T-helper 1 cell (primary cell): ENCODE data around the gene SEC14L5.

ENCODE experiments used
- DNase-seq, 5 donors: peaks; one replicate each; pipeline ENCODE4 v3.0.0-alpha.2; 2012 to 2020

The SEC14L5 gene

DNA sequence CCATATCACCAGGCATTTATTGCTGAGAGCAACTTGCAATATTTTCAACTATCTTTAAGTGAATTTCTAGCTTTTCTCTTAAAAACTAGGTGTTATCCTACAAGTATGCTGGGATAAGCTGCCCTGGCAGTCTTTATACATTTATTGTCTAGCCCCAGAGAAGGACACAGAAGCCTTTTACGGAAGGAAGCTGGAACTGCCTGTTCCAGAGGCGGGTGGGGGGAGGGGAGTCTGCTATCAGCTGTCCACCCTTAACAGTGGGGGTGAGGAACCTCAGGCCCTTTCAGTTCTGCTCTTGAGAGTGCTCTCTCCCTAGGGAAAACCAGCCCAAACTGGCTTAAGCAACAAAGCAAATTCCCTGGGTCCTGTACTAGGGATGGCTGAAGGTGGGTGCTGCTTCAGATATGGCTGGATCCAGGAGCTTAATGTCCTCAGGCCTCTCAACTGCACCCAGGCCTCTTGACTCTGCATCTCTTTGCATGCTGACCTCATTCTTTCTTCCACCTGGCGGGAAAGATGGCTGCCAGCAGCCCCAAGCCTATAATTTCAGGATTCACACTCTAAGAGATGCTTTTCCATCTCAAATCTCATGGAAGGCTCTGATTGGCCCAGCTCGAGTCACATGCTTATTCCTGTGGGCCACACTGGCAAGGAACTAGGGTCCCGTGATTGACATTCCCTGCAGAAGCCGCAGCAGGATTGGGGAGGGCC, 59.0 kb downstream of the SEC14L5 start:
- DNase-seq: no peak

DNA sequence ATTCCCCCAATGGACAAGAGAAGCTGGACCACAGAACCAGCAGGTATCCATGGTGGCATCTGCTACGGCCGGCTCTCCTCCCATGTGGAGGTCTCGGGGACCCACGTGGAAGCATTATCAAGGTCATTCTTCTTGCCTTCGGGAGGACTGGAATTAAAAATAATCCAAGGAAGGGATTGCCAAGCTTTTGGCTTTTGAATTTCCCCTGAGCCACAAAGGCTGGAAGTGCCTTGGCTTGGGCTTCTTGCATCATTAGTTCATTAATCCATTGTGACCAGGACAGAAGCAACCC, 59.5 kb downstream of the SEC14L5 start:
- no peak for DNase-seq

DNA sequence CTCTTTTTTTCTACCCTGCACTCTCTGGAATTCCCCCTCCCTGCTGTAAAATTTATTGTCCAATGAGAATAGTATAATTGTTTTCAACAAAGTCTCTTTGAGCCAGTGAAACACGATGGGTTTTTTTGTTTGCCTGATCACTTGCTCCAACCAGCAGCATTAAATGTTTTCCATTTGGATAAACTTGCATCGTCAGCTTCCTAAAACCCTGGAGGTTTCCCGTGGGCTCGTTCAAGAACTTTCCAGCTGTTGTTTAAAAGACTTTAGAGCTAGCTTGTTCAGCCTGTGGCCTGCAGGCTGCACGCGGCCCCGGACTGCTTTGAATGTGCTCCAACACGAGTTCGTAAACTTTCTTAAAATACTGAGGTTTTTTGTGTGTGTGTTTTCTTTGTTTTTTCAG, 60.7 kb downstream of the SEC14L5 start:
- no peak for DNase-seq

GRCh38 chr16:5019775-5020174, 61.6 kb downstream of the SEC14L5 start:
- no peak for DNase-seq

DNA sequence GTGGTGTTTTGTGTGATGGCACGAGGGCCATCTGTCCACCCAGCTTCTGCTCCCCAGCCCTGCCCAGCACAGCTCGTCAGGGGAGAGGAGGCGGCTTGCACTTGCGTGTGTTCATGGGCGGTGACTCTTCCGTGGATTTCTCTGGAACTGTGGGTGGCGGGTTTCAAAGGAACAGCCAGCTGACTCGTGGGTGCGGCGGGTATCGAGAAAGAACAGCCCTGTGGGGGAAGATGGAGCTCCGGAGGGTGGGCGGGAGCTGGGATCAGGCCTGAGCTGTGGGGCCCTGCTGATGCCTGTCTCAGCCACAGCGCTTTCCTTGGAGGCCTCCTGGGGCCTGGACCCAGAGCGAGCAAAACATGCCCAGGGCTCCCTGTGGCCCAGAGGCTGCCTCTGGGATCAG, 62.4 kb downstream of the SEC14L5 start:
- DNase-seq: no peak

GRCh38 chr16:5022521-5022920, 64.4 kb downstream of the SEC14L5 start:
- no peak for DNase-seq

- DNase-seq: no peak
Measured at GRCh38 chr16:5024632-5025031, 66.5 kb downstream of the SEC14L5 start.

GRCh38 chr16:5025171-5025632, 67.1 kb downstream of the SEC14L5 start:
- no peak for DNase-seq

DNA sequence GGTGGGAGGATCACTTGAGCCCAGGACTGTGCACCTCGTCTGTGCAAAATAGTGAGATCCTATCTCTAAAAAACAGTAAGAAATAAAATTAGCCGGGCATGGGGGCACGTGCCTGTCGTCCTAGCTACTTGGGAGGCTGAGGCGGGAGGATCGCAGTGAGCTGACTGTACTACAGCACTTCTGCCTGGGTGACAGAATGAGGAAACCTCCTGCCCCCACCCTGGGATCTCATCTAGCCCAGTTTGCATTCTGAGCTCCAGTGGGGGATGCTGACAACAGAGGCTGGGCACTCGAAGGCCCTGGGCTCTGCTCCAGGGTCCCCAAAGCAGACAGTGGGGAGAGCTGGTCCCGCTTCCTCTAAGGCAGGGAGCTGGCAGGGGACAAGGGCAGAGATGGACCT, 68.5 kb downstream of the SEC14L5 start:
- DNase-seq: no peak

- DNase-seq: no peak
Measured at GRCh38 chr16:5027086-5027485, 69.0 kb downstream of the SEC14L5 start.

DNA sequence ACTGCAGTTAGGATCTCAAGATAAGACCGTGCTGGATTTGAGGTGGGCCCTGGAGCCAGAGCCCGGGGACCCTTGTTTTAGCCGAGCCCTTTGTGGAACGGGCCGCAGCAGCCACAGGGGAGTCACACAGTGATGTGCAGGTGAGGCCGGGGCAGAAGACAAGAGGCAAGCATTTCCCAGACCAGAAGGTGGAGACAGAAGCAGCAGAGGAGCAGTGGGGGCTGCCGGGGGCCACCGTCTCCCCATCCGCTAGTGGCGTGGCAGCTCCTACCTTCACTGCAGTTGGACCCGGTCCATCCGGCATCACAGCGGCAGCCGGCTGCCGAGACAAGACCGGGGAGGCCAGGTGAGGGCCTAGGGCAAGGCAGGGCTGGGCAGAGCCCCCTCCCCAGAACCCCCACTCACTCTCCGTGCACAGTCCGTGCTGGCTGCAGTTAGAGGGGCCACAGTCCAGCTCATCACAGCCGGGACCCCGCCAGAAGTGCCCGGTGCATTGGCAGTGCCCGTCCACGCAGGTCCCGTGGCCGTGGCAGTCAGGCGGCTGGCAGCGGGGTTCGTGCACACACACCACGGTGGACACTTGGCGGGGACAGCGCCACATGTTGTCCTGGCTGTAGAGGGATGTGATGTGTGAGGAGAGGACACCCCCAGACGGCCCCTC, 69.6 kb downstream of the SEC14L5 start:
- DNase-seq: no peak

GRCh38 chr16:5028950-5029475, 70.9 kb downstream of the SEC14L5 start:
- DNase-seq: no peak

- DNase-seq: no peak
Measured at GRCh38 chr16:5030251-5030870, 72.2 kb downstream of the SEC14L5 start.

DNA sequence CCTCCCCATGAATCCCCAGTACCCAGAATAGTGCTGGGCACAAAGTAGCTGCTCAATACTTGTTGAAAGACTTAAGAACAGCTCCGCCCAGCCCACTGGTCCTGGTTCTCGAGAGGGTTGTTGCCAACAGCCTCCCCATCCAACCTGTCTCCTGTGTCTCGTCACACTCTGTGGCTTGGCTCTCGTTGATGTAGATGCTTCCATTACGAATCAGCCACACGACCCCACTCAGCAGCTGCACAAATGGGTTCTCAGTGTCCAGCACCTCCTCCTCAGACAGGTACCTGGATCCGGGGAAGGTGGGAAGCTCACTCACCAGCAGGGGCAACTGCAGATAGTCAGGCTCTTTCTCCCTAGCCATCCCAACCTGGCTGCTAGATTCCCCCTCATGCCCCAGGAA, 73.5 kb downstream of the SEC14L5 start:
- DNase-seq: no peak

GRCh38 chr16:5032748-5033167, 74.6 kb downstream of the SEC14L5 start:
- no peak for DNase-seq

DNA sequence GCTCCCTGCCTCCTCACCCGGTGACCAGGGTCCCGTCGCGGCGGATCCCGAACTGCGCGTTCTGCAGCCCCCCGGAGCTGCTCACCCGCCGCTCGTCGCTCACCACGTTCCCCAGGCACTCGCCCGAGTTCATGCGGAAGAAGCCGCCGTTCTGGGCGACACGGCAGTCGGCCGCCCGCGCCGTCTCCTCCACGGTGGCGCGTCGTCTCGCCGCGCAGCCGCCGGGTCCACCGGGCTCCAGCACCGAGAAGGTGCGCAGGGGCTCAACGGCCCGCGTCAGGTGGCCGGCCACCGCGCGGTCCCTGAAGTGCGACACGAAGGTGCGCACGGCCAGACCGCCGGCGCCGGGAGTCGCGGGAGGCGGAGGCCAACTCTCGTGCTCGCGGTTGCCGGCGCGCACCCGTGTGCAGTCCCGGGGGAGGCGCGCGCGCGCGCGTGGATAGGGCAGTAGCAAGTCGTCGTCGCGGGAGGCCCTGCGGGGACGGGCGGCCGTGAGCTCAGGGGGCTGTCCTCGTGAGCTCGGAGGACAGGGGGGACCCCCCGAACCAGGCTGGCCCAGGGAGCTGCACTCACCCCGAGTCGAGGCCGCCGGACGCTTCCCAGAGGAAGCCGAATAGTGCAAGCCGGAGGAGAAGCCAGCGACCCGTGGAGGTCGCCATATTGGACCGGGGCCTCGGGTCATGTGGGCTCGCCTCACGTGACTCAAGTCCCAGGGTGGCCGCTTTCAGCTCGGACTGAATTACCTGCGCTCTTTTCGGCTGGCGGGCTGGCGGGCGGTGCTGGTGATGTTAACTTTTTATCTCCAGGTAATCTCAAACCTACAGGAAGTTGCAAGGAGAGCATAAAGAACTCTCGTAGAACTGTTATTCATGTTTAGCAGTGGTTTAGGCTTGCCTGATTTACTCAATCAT, 75.4 kb downstream of the SEC14L5 start, which contains the start of gene NAGPA:
TSS of gene NAGPA (minus strand) at position 680 of the 911 bp plus-strand sequence. CDS start at position 659, 21 bp downstream.
- DNase-seq: peak; percentile 67 to 83 (median 75)

DNA sequence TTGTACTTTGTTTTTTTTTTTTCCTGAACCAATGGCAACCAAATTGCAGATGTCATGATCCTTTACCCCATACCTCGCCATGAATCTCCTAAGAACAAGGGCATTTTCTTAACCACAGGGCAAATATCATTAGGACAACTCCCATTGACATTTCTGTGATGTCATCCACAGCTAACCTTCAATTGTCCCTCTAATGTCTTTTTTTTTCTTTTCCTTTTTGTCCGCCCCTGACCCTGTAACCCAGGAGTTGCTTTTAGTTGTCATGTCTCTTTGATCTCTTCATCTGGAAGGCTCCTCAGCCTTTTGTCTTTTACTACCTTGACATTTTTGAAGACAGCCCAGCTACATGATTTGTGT, 76.0 kb downstream of the SEC14L5 start:
- no peak for DNase-seq

DNA sequence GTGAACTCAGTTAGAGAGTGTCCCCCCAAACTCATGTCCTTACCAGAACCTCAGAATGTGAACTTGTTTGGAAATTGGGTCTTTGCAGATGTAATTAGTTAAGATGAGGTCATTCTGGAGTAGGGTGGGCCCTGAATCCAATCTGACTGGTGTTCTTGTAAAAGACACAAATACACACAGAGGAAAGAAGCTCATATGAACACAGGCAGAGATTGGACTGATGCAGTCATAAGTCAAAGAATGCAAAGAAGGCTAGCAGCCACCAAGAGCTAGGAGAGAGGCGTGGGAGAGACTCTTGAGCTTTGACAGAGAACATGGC, 77.7 kb downstream of the SEC14L5 start:
- DNase-seq: no peak

DNA sequence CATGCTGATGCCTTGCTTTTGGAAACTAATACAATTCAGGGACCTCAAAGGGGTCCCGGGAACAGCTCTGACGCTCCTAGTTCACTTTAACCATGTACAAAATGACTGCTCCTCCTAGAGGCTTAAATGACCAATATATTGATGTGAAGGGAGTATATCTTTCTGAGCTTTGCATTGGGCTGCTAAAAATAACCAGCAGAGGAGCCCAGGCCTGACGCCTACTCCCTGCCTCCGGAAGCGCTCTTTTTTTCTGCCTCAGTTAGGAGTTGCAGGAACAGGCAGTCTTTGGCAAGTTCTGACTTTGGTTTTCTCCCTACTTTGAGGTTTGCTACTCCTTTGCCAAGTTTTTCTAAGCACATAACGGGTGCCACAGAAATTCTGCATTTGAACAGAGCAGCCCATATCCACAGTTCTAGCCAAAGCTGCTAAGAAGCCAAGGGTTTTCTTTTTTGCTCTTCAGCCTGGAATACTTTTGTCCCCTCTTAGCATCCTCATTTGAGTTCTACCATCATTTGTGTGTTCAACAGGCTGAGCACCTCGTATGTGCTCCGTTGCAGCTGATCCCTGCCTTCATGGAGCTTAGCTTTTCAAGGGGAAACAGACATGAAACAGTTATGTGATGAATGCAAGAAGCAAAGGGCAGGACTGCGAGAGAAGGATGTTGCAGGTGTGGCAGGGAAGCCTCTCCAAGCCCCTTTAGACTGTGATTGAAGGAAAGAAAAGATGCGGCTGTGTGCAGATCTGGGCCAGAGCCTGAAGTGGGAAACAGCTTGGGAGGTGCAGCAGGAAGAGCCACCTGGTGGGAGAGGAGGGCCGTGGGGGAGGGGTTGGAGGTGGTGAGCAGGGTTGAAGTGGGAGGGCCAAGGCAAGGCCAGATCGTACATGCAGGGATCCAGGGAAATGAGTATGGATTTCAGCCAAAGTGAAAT, 78.4 kb downstream of the SEC14L5 start:
- DNase-seq: no peak

DNA sequence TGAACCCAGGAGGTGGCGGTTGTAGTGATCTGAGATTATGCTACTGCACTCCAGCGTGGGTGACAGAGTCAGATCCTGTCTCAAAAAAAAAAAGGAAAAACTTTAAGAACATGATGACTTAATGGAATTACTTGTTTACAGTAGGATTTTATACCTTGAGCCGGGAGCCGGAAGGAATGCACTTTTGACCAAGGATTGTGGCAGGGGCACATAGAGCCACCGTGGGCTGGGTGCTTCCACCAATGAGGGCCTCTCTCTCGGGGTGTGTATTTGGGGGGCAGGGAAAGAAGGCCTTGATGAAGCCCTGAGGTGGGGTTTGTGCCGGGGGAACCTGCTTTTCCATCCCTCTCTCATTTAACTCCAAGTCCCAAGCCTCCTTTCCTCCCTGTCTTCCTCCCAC, 82.3 kb downstream of the SEC14L5 start:
- DNase-seq: no peak

DNA sequence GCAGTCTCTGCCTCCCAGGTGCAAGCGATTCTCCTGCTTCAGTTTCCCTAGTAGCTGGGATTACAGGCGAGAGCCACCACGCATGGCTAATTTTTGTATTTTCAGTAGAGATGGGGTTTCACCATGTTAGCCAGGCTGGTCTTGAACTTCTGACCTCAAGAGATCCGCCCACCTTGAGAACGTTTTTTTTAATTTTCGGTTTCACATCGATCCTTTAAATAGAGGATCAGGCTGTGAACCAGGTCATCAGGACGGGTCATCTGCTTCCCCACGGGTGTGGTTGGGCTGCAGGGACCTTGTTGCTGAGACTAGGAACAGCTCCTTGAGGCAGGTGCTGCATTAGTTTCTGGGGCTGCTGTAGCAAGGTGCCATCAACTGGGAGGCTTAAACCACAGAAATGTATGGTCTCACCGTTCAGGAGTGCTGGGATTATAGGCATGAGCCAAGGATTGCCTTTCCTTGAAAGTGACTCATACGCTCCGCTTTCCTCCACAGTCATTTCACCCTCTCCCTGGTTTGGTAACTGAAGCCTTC, 83.5 kb downstream of the SEC14L5 start:
- no peak for DNase-seq
